Vagina (tissue), 2 donors: Measurements from ENCODE around the gene FETUB. TPM values are rescaled to one million over a fixed set of nuclear protein-coding genes. Genes with fewer than 3 reads are reported as not detected.

Source experiments
- DNase-seq, 2 donors: peaks; one replicate each; pipeline ENCODE4 v3.0.0-alpha.2; 2017; ENCODE audit errors: extremely low spot score in 2 of 2
- H3K27ac ChIP-seq: fragments of 200-600 bp; sonication (generic); one replicate; pipeline ENCODE4 v1.5.1; 2019
- H3K27me3 ChIP-seq: fragments of 200-600 bp; sonication (generic); one replicate; pipeline ENCODE4 v1.5.1; 2019
- H3K36me3 ChIP-seq, 2 donors: fragments of 200-600 bp; sonication (generic); one replicate each; pipeline ENCODE4 v1.5.1; 2017 to 2019
- H3K4me1 ChIP-seq: fragments of 200-600 bp; sonication (generic); one replicate; pipeline ENCODE4 v1.5.1; 2019
- H3K4me3 ChIP-seq, 2 donors: fragments of 200-600 bp; sonication (generic); 1 replicate in 1 of 2; 2 replicates in 1 of 2; pipeline ENCODE4 v1.5.1; 2016 to 2019
- H3K9me3 ChIP-seq: fragments of 200-600 bp; sonication (generic); one replicate; pipeline ENCODE4 v1.5.1; 2019
- POLR2A ChIP-seq, 2 donors: fragments of 450-650 bp; IDR thresholded peaks; one replicate each; pipeline ENCODE4 v1.6.1; 2017; ENCODE audit warnings: antibody characterized with exemption in 2 of 2, mild to moderate bottlenecking in 2 of 2, moderate library complexity in 2 of 2
- POLR2AphosphoS5 ChIP-seq, 2 donors: sonication (generic); formaldehyde crosslinking; IDR thresholded peaks; one replicate each; pipeline ENCODE4 v1.9.0; 2017; ENCODE audit warnings: antibody characterized with exemption in 2 of 2, mild to moderate bottlenecking in 2 of 2, low read depth in 1 of 2; ENCODE audit not compliant: insufficient read depth in 1 of 2
- intact Hi-C: fragments of 100-400 bp; cut with DNase I; formaldehyde crosslinking; loops from one replicate; pipeline ENCODE4 v1.15.1; 2023
- total RNA-seq: library from RNA; depleted of rRNA; stranded (reverse); fragments of >200 nt; gene quantifications from one replicate; pipeline ENCODE4 v1.2.3, GENCODE V29; 2016
- TF ChIP-seq, protein P1 (sequence below), 3 experiments: fragments of 450-650 bp in 2 of 3; fragments of 200-600 bp in 1 of 3; sonication (generic) in 1 of 3; IDR thresholded peaks; one replicate each; pipeline ENCODE4 v1.5.1; 2017 to 2019; ENCODE audit warnings: antibody characterized with exemption in 3 of 3, mild to moderate bottlenecking in 2 of 3, moderate library complexity in 2 of 3

FETUB gene
- total RNA-seq, 1 donor from 2014 or later = 3.7 TPM

DNA sequence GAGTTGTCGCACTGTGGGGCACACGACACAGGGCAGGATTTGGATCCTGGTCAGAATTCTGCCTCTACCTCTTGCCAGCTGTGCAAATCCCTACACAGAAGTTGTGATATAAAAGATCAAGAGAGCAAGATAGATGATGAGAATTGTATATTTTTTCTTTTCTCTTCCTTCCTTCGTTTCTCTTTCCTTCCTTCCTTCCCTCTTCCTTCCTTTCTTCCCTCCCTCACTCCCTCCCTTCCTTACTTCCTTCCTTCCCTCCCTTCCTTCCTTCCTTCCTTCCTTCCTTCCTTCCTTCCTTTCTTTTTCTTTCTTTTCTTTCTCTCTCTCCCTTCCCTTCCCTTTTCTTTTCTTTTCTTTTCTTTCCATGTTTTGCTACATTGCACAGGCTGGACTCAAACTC lies 39.3 kb upstream of the FETUB start:
- no peak overlapping the region for H3K27ac ChIP-seq
- DNase-seq = no peak
- H3K27me3 ChIP-seq = no peaks in the 10 kb centered on the region
- intact Hi-C loops = no loop called here
- TF ChIP-seq POLR2AphosphoS5 (IDR thresholded peaks at IDR 0.05; ENCODE audit: insufficient read depth in 1 of 2, low read depth in 1 of 2) = no peak
- TF ChIP-seq POLR2A (IDR thresholded peaks at IDR 0.05) = no peak
- TF ChIP-seq, protein P1, sequence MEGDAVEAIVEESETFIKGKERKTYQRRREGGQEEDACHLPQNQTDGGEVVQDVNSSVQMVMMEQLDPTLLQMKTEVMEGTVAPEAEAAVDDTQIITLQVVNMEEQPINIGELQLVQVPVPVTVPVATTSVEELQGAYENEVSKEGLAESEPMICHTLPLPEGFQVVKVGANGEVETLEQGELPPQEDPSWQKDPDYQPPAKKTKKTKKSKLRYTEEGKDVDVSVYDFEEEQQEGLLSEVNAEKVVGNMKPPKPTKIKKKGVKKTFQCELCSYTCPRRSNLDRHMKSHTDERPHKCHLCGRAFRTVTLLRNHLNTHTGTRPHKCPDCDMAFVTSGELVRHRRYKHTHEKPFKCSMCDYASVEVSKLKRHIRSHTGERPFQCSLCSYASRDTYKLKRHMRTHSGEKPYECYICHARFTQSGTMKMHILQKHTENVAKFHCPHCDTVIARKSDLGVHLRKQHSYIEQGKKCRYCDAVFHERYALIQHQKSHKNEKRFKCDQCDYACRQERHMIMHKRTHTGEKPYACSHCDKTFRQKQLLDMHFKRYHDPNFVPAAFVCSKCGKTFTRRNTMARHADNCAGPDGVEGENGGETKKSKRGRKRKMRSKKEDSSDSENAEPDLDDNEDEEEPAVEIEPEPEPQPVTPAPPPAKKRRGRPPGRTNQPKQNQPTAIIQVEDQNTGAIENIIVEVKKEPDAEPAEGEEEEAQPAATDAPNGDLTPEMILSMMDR (IDR thresholded peaks at IDR 0.05) = no peak
- no peaks in the 10 kb centered on the region for H3K36me3 ChIP-seq
- H3K4me3 ChIP-seq = no peak overlapping the region
- no peaks in the 10 kb centered on the region for H3K9me3 ChIP-seq
- H3K4me1 ChIP-seq = no peaks in the 10 kb centered on the region

DNA sequence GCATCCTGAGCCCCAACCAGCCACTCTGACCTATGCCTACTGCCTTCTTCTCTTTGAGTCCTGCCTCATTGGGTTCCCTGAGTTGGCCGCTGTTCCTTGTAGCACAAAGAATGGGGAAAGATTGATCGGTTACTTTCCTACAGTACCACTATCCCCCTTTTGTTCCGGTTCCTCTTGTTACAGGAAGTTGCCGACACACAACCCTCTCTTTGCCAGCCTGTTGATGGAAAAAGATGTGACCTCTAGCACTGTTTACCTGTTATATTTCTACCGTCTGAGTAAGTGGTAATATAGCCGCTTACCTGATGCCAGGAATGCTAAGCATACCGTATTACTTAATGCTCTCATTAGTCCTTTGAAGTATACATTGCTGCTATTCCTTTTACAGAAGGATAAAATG lies 37.0 kb upstream of the FETUB start:
- no peaks in the 10 kb centered on the region for H3K9me3 ChIP-seq
- H3K36me3 ChIP-seq = no peaks in the 10 kb centered on the region
- TF ChIP-seq POLR2A (IDR thresholded peaks at IDR 0.05) (no peak), POLR2AphosphoS5 (IDR thresholded peaks at IDR 0.05; ENCODE audit: insufficient read depth in 1 of 2, low read depth in 1 of 2) (no peak)
- TF ChIP-seq, protein P1 (IDR thresholded peaks at IDR 0.05) = no peak
- no peak overlapping the region for H3K27ac ChIP-seq
- intact Hi-C loops = no loop called here
- no peaks in the 10 kb centered on the region for H3K4me1 ChIP-seq
- H3K27me3 ChIP-seq = no peaks in the 10 kb centered on the region
- H3K4me3 ChIP-seq = no peak overlapping the region
- no peak for DNase-seq

DNA sequence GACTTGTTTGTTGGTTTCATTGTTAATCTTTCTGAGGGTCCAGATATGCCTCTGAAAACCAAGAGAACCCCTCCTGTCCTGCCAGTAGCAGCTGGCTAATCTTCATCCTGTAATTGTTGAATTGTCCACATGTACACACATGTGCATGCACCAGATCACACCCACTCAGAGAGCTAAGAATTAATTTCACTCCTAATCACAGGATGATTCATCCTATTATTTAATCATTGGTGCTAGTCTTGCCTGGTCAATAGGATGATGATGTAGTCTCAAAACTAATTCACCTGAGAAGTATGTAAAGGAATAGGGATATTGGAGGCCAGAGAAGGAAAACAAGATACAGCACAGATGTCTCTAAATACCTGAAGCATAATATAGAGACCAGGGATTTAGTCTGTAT lies 35.1 kb upstream of the FETUB start:
- DNase-seq = no peak
- H3K27ac ChIP-seq = no peak overlapping the region
- TF ChIP-seq POLR2A (IDR thresholded peaks at IDR 0.05) (no peak), POLR2AphosphoS5 (IDR thresholded peaks at IDR 0.05; ENCODE audit: insufficient read depth in 1 of 2, low read depth in 1 of 2) (no peak)
- TF ChIP-seq, protein P1 (IDR thresholded peaks at IDR 0.05) = no peak
- no peaks in the 10 kb centered on the region for H3K36me3 ChIP-seq
- H3K9me3 ChIP-seq = no peaks in the 10 kb centered on the region
- intact Hi-C loops = no loop called here
- H3K27me3 ChIP-seq = no peaks in the 10 kb centered on the region
- no peaks in the 10 kb centered on the region for H3K4me1 ChIP-seq
- no peak overlapping the region for H3K4me3 ChIP-seq

DNA sequence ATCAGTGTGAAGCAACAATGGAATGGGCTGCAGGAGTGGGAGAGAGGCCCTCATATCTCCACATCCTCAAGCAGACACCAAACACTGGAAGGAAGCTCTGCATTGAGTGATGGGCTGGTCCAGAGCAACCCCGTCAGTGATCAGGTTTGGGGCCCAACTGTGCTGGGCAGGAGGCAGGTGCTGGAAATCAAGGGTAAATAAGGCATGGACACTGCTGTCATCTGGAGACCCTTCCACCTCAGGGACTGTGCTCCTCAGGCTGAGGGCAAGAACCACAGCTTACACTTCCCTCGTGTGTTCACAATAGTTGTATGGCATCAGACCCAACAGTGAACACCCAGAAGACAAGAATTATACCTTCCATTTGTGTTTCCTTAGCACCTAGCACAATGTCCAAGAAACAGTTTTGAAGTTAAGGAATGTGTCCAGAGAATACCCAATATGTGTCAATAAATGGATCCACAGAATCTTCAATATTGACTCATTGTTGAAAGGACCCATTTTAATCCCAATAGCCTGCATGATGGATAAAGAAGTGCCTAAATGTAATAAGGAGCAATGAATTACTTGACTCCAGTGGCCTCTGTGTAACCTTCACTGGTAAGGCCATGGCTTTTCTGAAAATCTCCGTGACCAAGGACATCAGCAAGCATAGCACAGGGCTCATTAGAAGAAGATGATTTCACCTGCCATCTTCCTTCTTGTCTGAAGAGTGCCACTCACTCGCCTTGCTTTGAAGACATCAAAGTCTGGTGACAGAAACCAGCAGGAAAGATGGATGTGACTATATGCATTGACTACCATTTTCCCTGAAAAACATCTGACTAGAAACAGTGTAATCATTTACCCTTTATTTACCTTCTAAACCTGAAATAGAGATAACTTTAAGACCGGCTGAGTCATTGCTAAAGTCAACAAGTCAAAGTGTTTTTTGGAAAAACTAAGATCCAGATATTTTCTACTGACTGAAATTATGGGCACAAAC lies 34.3 kb upstream of the FETUB start:
- intact Hi-C loops = no loop called here
- Histone ChIP-seq H3K4me3 (no peak overlapping the region), H3K9me3 (no peaks in the 10 kb centered on the region), H3K27ac (no peak overlapping the region), H3K4me1 (no peaks in the 10 kb centered on the region), H3K36me3 (no peaks in the 10 kb centered on the region), H3K27me3 (no peaks in the 10 kb centered on the region)
- DNase-seq = no peak
- no peak for TF ChIP-seq POLR2AphosphoS5 (IDR thresholded peaks at IDR 0.05; ENCODE audit: insufficient read depth in 1 of 2, low read depth in 1 of 2)
- TF ChIP-seq, protein P1 (IDR thresholded peaks at IDR 0.05) = no peak
- no peak for TF ChIP-seq POLR2A (IDR thresholded peaks at IDR 0.05)

DNA sequence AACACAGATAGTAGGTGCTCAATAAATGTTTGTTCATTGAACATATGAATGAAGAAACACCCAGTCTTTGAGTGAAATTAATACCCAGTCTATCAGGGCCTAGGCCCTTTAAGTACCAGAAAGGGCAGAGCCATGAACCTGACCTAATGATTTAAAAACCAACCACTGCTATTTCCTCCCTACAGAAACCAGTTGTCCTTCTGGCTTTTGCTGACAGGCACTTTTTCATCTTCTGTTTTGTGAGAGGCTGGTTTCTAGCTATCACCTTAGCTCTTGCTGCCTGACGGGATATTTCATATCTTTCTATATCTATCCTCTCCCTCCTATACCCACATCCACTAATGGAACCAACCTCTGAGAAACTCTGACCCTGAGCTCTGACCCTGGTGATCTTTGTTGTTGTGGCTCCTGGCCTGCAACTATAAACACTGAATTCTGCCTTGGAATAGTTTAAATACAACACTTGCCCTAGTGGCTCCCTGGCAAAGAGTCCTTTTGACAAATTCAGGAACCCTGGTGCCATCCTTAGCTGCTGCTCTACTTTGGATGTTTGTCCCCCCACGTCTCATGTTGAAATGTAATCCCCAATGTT lies 31.5 kb upstream of the FETUB start:
- H3K4me1 ChIP-seq = no peaks in the 10 kb centered on the region
- TF ChIP-seq, protein P1 (IDR thresholded peaks at IDR 0.05) = no peak
- TF ChIP-seq POLR2AphosphoS5 (IDR thresholded peaks at IDR 0.05; ENCODE audit: insufficient read depth in 1 of 2, low read depth in 1 of 2) (no peak), POLR2A (IDR thresholded peaks at IDR 0.05) (no peak)
- intact Hi-C loops = no loop called here
- no peak for DNase-seq
- H3K4me3 ChIP-seq = no peak overlapping the region
- H3K27ac ChIP-seq = no peak overlapping the region
- no peaks in the 10 kb centered on the region for H3K36me3 ChIP-seq
- no peaks in the 10 kb centered on the region for H3K27me3 ChIP-seq
- H3K9me3 ChIP-seq = no peaks in the 10 kb centered on the region
